HCEC 1CT (cell line): ENCODE results near the gene ACP6.
"Not testable (repeated sequence)": the region's sequence is repeated elsewhere in the genome, so short reads cannot be mapped to it uniquely, and the experiment has no call there.

Experiments used
- DNase-seq: peaks from one replicate; pipeline ENCODE4 v3.0.0-alpha.2; 2017

ACP6 gene

GRCh38 chr1:147670319-147671001 is at the start of gene ACP6:
Gene ACP6, minus strand, starts transcription at chr1:147670524. Its CDS starts 476 bp downstream, at chr1:147670048.
- DNase-seq, result peak; percentile 91

GRCh38 chr1:147719711-147720225 is 49.4 kb upstream of the ACP6 start:
- DNase-seq, result no peak

GRCh38 chr1:147719029-147719698 is 48.8 kb upstream of the ACP6 start:
- no peak for DNase-seq

- no peak for DNase-seq
Observed at GRCh38 chr1:147717706-147718097, 47.4 kb upstream of the ACP6 start.

GRCh38 chr1:147717051-147717705 is 46.9 kb upstream of the ACP6 start:
- DNase-seq, result no peak

GRCh38 chr1:147712605-147713004 is 42.3 kb upstream of the ACP6 start:
- no peak for DNase-seq

- DNase-seq, result peak; percentile 45
Observed at GRCh38 chr1:147700042-147701006, 30.0 kb upstream of the ACP6 start.

GRCh38 chr1:147699686-147700041 is 29.3 kb upstream of the ACP6 start:
- DNase-seq, result no peak

GRCh38 chr1:147683163-147683763 is 12.9 kb upstream of the ACP6 start:
- no peak for DNase-seq

GRCh38 chr1:147680608-147681235 is 10.4 kb upstream of the ACP6 start:
- not testable (repeated sequence) for DNase-seq

- DNase-seq, result not testable (repeated sequence)
Observed at GRCh38 chr1:147677681-147678080, 7.4 kb upstream of the ACP6 start.

GRCh38 chr1:147676311-147677085 is 6.2 kb upstream of the ACP6 start:
- DNase-seq, result peak; percentile 69

- DNase-seq, result no peak
Observed at GRCh38 chr1:147673816-147674215, 3.5 kb upstream of the ACP6 start.

- peak; percentile 13 for DNase-seq
Observed at GRCh38 chr1:147673406-147673805, 3.1 kb upstream of the ACP6 start.

- DNase-seq, result peak; percentile 48
Observed at GRCh38 chr1:147669469-147670318, 630 bp downstream of the ACP6 start.

- DNase-seq, result no peak
Observed at GRCh38 chr1:147665521-147665920, 4.8 kb downstream of the ACP6 start.

GRCh38 chr1:147664206-147664605 is 6.1 kb downstream of the ACP6 start:
- DNase-seq, result peak; percentile 18

GRCh38 chr1:147654511-147654910 is 15.8 kb downstream of the ACP6 start:
- DNase-seq, result no peak

GRCh38 chr1:147652306-147652705 is 18.0 kb downstream of the ACP6 start:
- DNase-seq, result no peak

GRCh38 chr1:147651466-147651865 is 18.9 kb downstream of the ACP6 start:
- no peak for DNase-seq
